K562 (cell line): ENCODE data around the gene PHF14. TPM values are rescaled to one million over a fixed set of nuclear protein-coding genes. Genes with fewer than 3 reads are reported as not detected.

Source experiments
- ATAC-seq: fragments of 200-7000 bp; cut with Tn5 transposase; 3 replicates; pipeline ENCODE4 v1.9.1; 2020; ENCODE audit warnings: moderate library complexity
- BruUV-seq: library from RNA; stranded (reverse); fragments of 400-500 nt; replicated peaks from 2 replicates; lab custom pipeline; 2021; lab: Mats Ljungman, UMichigan
- CTCF ChIA-PET: fragments of 300-600 bp; formaldehyde crosslinking; extraction: SDS; loops from one replicate; lab custom pipeline; 2021; ENCODE audit warnings: low intra/inter-chr PET ratio; lab: Yijun Ruan, JAX
- POLR2A ChIA-PET: fragments of 300-600, 350-650 bp; sonication (Branson Sonifier 250); formaldehyde crosslinking; extraction: SDS; loops from one replicate; lab custom pipeline; 2021; ENCODE audit warnings: antibody characterized with exemption, inconsistent platforms; lab: Yijun Ruan, JAX
- DNase-seq, 4 experiments: peaks; one replicate each; pipeline versions ENCODE4 v3.0.0 to v3.0.0-alpha.2; 2011 to 2018; ENCODE audit warnings: low spot score in 3 of 4, mixed read lengths in 3 of 4; ENCODE audit errors: extremely low read depth in 1 of 4
- FAIRE-seq: peaks from 2 replicates; lab custom pipeline; 2011; peaks lifted over from hg19 to GRCh38; lab: Jason Lieb, UNC
- H2AFZ ChIP-seq: 2 replicates; pipeline ENCODE4 v1.6.0; 2011; ENCODE audit warnings: low read depth, low read length, control low read depth, inconsistent platforms
- H3K27ac ChIP-seq: fragments of 200-600 bp; 3 replicates; pipeline ENCODE4 v1.8.0; 2011; ENCODE audit warnings: low read depth, mild to moderate bottlenecking, control low read depth, inconsistent platforms, low read length, moderate library complexity, mixed read lengths; ENCODE audit errors: extremely low read depth
- H3K27me3 ChIP-seq, 2 experiments: fragments of 300-600 bp in 1 of 2; 2 replicates in 1 of 2; 3 replicates in 1 of 2; pipeline versions ENCODE4 v1.6.0 to v1.8.0; 2011; ENCODE audit warnings: inconsistent platforms in 2 of 2, low read length in 2 of 2, mild to moderate bottlenecking in 1 of 2, mixed read lengths in 1 of 2, moderate library complexity in 1 of 2; ENCODE audit not compliant: control insufficient read depth in 2 of 2, insufficient read depth in 2 of 2
- H3K36me3 ChIP-seq: fragments of 300-600 bp; 3 replicates; pipeline ENCODE4 v1.8.0; 2011; ENCODE audit warnings: mild to moderate bottlenecking, low read length, inconsistent platforms; ENCODE audit not compliant: control insufficient read depth, insufficient read depth
- H3K4me1 ChIP-seq, 2 experiments: fragments of 200-600 bp in 1 of 2; replicated peaks in 1 of 2; 2 replicates in 1 of 2; 3 replicates in 1 of 2; pipeline versions ENCODE4 v1.5.1 to v1.8.0; 2011; ENCODE audit warnings: inconsistent platforms in 2 of 2, low read length in 2 of 2, mild to moderate bottlenecking in 1 of 2, mixed read lengths in 1 of 2, moderate library complexity in 1 of 2; ENCODE audit not compliant: control insufficient read depth in 2 of 2, insufficient read depth in 2 of 2
- H3K4me2 ChIP-seq: 2 replicates; pipeline ENCODE4 v1.6.1; 2011; ENCODE audit warnings: low read length, control low read depth, inconsistent platforms, mixed read lengths; ENCODE audit not compliant: insufficient read depth
- H3K4me3 ChIP-seq: fragments of 200-600 bp; sonication (generic), shearing (Covaris generic); 2 replicates; pipeline ENCODE4 v1.5.1; 2016; ENCODE audit warnings: control low read depth, inconsistent platforms
- H3K79me2 ChIP-seq: fragments of 200-600 bp; 3 replicates; pipeline ENCODE4 v1.8.0; 2011; ENCODE audit warnings: low read length, inconsistent platforms; ENCODE audit not compliant: control insufficient read depth, insufficient read depth
- H3K9ac ChIP-seq, 2 experiments: 2 replicates each; pipeline versions ENCODE4 v1.6.0 to v1.6.1; 2011; ENCODE audit warnings: low read depth in 2 of 2, low read length in 2 of 2, control low read depth in 1 of 2, inconsistent platforms in 1 of 2, mild to moderate bottlenecking in 1 of 2, mixed read lengths in 1 of 2; ENCODE audit not compliant: insufficient read depth in 1 of 2
- H3K9me1 ChIP-seq: one replicate; pipeline ENCODE4 v1.6.0; 2011; ENCODE audit warnings: inconsistent platforms, mild to moderate bottlenecking, low read length, moderate library complexity; ENCODE audit not compliant: control insufficient read depth, insufficient read depth
- H3K9me3 ChIP-seq: replicated peaks from 2 replicates; pipeline ENCODE4 v1.5.1; 2011; ENCODE audit warnings: low read depth, low read length, inconsistent platforms; ENCODE audit not compliant: control insufficient read depth, insufficient read depth
- H4K20me1 ChIP-seq: replicated peaks from 2 replicates; pipeline ENCODE4 v1.6.1; 2011; ENCODE audit warnings: low read length, inconsistent platforms, mixed read lengths; ENCODE audit not compliant: control insufficient read depth, insufficient read depth
- ZNF316 ChIP-seq: fragments of 450-650 bp; IDR thresholded peaks from 2 replicates; pipeline ENCODE4 v1.6.1; 2016
- WGBS: fragments of 100-300 bp; shearing (Covaris generic); methylation state at CpG from one replicate; pipeline ENCODE4 v1.1.6; 2016; ENCODE audit warnings: low coverage, mixed read lengths; ENCODE audit not compliant: insufficient coverage; ENCODE audit errors: missing lambda C conversion rate; 5-methylcytosine and 5-hydroxymethylcytosine counted together
- in situ Hi-C: fragments of 300-500 bp; cut with MboI; formaldehyde crosslinking; loops from 4 replicates; pipeline ENCODE4 v1.15.0; 2018; ENCODE audit warnings: inconsistent platforms, mixed read lengths
- intact Hi-C: fragments of 100-400 bp; cut with micrococcal nuclease; formaldehyde crosslinking; loops from 2 replicates; pipeline ENCODE4 v1.14.2; 2022
- polyA plus RNA-seq, 8 experiments: library from polyadenylated mRNA; depleted of rRNA in 4 of 8; stranded (reverse) in 5 of 8; unstranded in 3 of 8; fragments of >200 nt; fragmentation: Nextera tagmentation in 2 of 8; fragmentation: Illumina TruSeq in 1 of 8; extraction: Ambion mirVana in 2 of 8; extraction: Trizol in 1 of 8; gene quantifications; 2 replicates each; pipeline versions ENCODE4 v1.2.1 to v1.2.3, GENCODE V29; 2011 to 2014; ENCODE audit warnings: inconsistent platforms in 1 of 8, missing spikeins in 1 of 8
- total RNA-seq, 7 experiments: library from RNA; depleted of rRNA in 6 of 7; stranded (reverse); fragments of >200 nt in 6 of 7; fragmentation: Illumina TruSeq in 2 of 7; extraction: Trizol in 2 of 7; gene quantifications; 2 replicates each; pipeline versions ENCODE4 v1.2.1 to v1.2.3, GENCODE V29; 2011 to 2021; ENCODE audit warnings: low replicate concordance in 1 of 7
- TF ChIP-seq, protein P1 (sequence below): fragments of 450-650 bp; IDR thresholded peaks from 2 replicates; pipeline ENCODE4 v1.6.1; 2016; ENCODE audit warnings: low read depth

PHF14 gene
- total and polyA plus RNA-seq, 9 of the 15 experiments (the other 6 are each of a cell fraction or from before 2014, with no cell fraction given) = 27.5 to 67.6 (median 41.4) TPM

DNA sequence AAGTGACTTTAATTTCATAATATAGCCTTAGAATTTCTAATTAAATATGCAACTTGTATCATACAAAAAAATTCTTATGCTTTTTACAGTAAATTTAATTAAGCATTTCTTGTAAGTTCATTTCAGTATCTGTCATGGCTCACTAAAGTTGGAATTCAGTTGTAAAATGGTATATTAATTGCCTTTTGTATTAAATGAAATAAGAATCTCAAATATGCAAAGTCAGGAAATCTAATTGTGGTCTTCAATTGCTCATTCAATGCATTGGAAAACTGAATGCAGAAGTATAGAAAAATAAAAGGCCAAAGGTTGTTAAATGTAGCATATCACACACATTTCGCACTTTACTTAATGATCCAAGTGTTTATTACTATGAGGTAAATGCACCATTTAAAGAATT lies 189.5 kb downstream of the PHF14 start:
- Histone ChIP-seq H3K79me2 (no peaks in the 10 kb centered on the region), H4K20me1 (no peaks in the 10 kb centered on the region), H3K9me1 (no peaks in the 10 kb centered on the region), H3K36me3 (no peaks in the 10 kb centered on the region), H2AFZ (no peak overlapping the region), H3K27ac (no peak overlapping the region), H3K9me3 (no peaks in the 10 kb centered on the region), H3K4me1 (no peaks in the 10 kb centered on the region), H3K4me2 (no peak overlapping the region), H3K27me3 (no peaks in the 10 kb centered on the region), H3K4me3 (no peak overlapping the region), H3K9ac (no peak overlapping the region)
- in situ Hi-C loops (no loop called here), intact Hi-C loops (no loop called here)
- ATAC-seq = no peak
- POLR2A ChIA-PET = interaction anchor here (0.6 kb wide), 1 partner anchor 9 kb away, joined by 3 read pairs; no protein-coding TSS in a partner anchor
- WGBS = 100% methylated on average over 1 of the region's 1 CpG
- DNase-seq = no peak
- CTCF ChIA-PET = no interaction called here
- FAIRE-seq = no peak
- BruUV-seq = no TSS peak
- peak; percentile 57 for TF ChIP-seq ZNF316
- TF ChIP-seq, protein P1, sequence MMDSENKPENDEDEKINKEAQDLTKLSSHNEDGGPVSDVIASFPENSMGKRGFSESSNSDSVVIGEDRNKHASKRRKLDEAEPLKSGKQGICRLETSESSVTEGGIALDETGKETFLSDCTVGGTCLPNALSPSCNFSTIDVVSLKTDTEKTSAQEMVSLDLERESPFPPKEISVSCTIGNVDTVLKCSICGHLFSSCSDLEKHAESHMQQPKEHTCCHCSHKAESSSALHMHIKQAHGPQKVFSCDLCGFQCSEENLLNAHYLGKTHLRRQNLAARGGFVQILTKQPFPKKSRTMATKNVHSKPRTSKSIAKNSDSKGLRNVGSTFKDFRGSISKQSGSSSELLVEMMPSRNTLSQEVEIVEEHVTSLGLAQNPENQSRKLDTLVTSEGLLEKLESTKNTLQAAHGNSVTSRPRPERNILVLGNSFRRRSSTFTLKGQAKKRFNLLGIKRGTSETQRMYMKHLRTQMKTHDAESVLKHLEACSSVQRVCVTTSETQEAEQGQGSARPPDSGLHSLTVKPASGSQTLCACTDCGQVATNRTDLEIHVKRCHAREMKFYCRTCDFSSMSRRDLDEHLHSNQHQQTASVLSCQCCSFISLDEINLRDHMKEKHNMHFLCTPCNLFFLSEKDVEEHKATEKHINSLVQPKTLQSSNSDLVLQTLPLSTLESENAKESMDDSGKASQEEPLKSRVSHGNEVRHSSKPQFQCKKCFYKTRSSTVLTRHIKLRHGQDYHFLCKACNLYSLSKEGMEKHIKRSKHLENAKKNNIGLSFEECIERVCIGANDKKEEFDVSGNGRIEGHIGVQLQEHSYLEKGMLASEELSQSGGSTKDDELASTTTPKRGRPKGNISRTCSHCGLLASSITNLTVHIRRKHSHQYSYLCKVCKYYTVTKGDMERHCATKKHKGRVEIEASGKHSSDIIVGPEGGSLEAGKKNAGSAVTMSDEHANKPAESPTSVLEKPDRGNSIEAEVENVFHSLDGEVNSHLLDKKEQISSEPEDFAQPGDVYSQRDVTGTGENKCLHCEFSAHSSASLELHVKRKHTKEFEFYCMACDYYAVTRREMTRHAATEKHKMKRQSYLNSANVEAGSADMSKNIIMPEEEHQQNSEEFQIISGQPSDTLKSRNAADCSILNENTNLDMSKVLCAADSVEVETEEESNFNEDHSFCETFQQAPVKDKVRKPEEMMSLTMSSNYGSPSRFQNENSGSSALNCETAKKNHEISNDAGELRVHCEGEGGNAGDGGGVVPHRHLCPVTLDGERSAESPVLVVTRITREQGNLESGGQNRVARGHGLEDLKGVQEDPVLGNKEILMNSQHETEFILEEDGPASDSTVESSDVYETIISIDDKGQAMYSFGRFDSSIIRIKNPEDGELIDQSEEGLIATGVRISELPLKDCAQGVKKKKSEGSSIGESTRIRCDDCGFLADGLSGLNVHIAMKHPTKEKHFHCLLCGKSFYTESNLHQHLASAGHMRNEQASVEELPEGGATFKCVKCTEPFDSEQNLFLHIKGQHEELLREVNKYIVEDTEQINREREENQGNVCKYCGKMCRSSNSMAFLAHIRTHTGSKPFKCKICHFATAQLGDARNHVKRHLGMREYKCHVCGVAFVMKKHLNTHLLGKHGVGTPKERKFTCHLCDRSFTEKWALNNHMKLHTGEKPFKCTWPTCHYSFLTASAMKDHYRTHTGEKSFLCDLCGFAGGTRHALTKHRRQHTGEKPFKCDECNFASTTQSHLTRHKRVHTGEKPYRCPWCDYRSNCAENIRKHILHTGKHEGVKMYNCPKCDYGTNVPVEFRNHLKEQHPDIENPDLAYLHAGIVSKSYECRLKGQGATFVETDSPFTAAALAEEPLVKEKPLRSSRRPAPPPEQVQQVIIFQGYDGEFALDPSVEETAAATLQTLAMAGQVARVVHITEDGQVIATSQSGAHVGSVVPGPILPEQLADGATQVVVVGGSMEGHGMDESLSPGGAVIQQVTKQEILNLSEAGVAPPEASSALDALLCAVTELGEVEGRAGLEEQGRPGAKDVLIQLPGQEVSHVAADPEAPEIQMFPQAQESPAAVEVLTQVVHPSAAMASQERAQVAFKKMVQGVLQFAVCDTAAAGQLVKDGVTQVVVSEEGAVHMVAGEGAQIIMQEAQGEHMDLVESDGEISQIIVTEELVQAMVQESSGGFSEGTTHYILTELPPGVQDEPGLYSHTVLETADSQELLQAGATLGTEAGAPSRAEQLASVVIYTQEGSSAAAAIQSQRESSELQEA = no peak
- TF ChIP-seq, all 486 proteins: peak for 1
